ENCODE measurements around the gene HBZ.
"Not testable (repeated sequence)": the region's sequence is repeated elsewhere in the genome, so short reads cannot be mapped to it uniquely, and the experiment has no call there.

The HBZ gene

DNA sequence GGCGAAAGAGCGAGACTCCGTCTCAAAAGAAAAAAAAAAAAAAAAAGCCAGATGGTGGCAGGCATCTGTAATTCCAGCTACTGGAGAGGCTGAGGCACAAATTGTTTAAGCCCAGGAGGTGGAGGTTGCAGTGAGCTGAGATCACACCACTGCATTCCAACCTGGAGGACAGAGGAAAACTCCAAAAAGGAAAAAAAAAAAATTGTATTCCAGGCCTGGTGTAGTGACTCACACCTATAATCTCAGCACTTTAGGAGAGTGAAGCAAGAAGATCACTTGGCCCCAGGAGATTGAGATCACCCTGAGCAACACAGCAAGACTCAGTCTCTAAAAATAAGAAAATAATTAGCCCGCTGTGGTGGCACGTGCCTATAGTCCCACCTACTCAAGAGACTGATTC is 47.9 kb downstream of the HBZ start:
- TF ChIP-seq, protein P1, sequence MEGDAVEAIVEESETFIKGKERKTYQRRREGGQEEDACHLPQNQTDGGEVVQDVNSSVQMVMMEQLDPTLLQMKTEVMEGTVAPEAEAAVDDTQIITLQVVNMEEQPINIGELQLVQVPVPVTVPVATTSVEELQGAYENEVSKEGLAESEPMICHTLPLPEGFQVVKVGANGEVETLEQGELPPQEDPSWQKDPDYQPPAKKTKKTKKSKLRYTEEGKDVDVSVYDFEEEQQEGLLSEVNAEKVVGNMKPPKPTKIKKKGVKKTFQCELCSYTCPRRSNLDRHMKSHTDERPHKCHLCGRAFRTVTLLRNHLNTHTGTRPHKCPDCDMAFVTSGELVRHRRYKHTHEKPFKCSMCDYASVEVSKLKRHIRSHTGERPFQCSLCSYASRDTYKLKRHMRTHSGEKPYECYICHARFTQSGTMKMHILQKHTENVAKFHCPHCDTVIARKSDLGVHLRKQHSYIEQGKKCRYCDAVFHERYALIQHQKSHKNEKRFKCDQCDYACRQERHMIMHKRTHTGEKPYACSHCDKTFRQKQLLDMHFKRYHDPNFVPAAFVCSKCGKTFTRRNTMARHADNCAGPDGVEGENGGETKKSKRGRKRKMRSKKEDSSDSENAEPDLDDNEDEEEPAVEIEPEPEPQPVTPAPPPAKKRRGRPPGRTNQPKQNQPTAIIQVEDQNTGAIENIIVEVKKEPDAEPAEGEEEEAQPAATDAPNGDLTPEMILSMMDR (conservative IDR thresholded peaks at IDR 0.05; ENCODE audit: low read depth, low read length) = no peak
- peak; percentile 37 for DNase-seq (ENCODE audit: low read depth)
- no peak overlapping the region for H3K4me3 ChIP-seq (ENCODE audit: low read length)

GRCh38 chr16:203246-203645 is 50.8 kb downstream of the HBZ start:
- no peak overlapping the region for H3K4me3 ChIP-seq (ENCODE audit: low read length)
- DNase-seq (ENCODE audit: low read depth) = no peak
- TF ChIP-seq, protein P1 (conservative IDR thresholded peaks at IDR 0.05; ENCODE audit: low read depth, low read length) = no peak

DNA sequence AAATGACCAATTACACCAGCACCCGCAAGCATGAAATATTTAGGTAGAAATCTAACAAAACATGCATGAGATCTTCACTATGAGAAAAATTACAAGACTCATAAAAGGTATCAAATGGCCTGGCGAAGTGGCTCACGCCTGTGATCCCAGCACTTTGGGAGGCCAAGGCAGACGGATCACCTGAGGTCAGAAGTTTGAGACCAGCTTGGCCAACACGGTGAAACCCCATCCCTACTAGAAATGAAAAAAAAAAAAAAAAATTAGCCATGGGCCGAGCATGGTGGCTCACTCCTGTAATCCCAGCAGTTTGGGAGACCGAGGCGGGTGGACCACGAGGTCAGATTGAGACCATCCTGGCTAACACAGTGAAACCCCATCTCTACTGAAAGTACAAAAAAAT is 51.6 kb downstream of the HBZ start:
- not testable (repeated sequence) for H3K4me3 ChIP-seq (ENCODE audit: low read length); DNase-seq (ENCODE audit: low read depth)
